ENCODE measurements around the gene ZNF396. TPM values are rescaled to one million over a fixed set of nuclear protein-coding genes. Genes with fewer than 3 reads are reported as not detected.

ZNF396 gene
- total RNA-seq, 1 experiment from 2014 or later, result 1.0 TPM

GRCh38 chr18:35426786-35427185, 49.6 kb upstream of the ZNF396 start (continued):
- no peak for TF ChIP-seq ATF2 (CRISPR knock-in tag; IDR thresholded peaks at IDR 0.05; ENCODE audit: borderline replicate concordance, low read depth)
- no peak for TF ChIP-seq ATF6 (CRISPR knock-in tag; IDR thresholded peaks at IDR 0.05)
- no peak for TF ChIP-seq SMAD4 (CRISPR knock-in tag; IDR thresholded peaks at IDR 0.05)
- no peak for TF ChIP-seq ZNF512 (CRISPR knock-in tag; IDR thresholded peaks at IDR 0.05; ENCODE audit: borderline replicate concordance)

GRCh38 chr18:35424356-35424755, 47.2 kb upstream of the ZNF396 start:
- Mint-ChIP-seq H3K27ac (no peak overlapping the region), H3K36me3 (no peaks in the 10 kb centered on the region), H3K4me1 (peaks cover 12% of the 10 kb centered on the region), H3K4me3 (no peak overlapping the region), H3K9me3 (peaks cover under 1% of the 10 kb centered on the region; the same call in 1 of the 2 replicates), H3K27me3 (ENCODE audit: low read depth) (no peaks in the 10 kb centered on the region)
- DNase-seq (ENCODE audit: low spot score) (no peak), ATAC-seq (no peak)
- POLR2A ChIA-PET, result no interaction called here
- TF ChIP-seq MLX (CRISPR knock-in tag; IDR thresholded peaks at IDR 0.05), result no peak
- no peak for TF ChIP-seq ATF2 (CRISPR knock-in tag; IDR thresholded peaks at IDR 0.05; ENCODE audit: borderline replicate concordance, low read depth)
- TF ChIP-seq FOXP1 (CRISPR knock-in tag; IDR thresholded peaks at IDR 0.05; ENCODE audit: borderline replicate concordance), result no peak
- TF ChIP-seq FOXJ3 (CRISPR knock-in tag; IDR thresholded peaks at IDR 0.05; ENCODE audit: borderline replicate concordance), result no peak
- no peak for TF ChIP-seq TCF7 (CRISPR knock-in tag; IDR thresholded peaks at IDR 0.05; ENCODE audit: low read depth)
- CTCF ChIA-PET, result no interaction called here

- ChIA-PET CTCF (interaction anchor here (1.7 kb wide), 1 partner anchor 36 kb away, joined by 5 read pairs; no protein-coding TSS in a partner anchor), POLR2A (no interaction called here)
- peaks cover 22% of the 10 kb centered on the region for H3K9me3 Mint-ChIP-seq
- peaks cover 5% of the 10 kb centered on the region for H3K36me3 Mint-ChIP-seq
- no peak overlapping the region for H3K27ac Mint-ChIP-seq
- H3K4me1 Mint-ChIP-seq, result peaks cover 12% of the 10 kb centered on the region
- DNase-seq (ENCODE audit: low spot score) (no peak), ATAC-seq (no peak)
- no peaks in the 10 kb centered on the region; the same call in 1 of the 2 replicates for H3K27me3 Mint-ChIP-seq (ENCODE audit: low read depth)
- TF ChIP-seq ZNF219 (CRISPR knock-in tag; IDR thresholded peaks at IDR 0.05; ENCODE audit: borderline replicate concordance) (no peak), TEAD4 (CRISPR knock-in tag; IDR thresholded peaks at IDR 0.05) (no peak), GABPB1 (CRISPR knock-in tag; IDR thresholded peaks at IDR 0.05) (no peak), CBFB (CRISPR knock-in tag; IDR thresholded peaks at IDR 0.05; ENCODE audit: low read depth) (no peak), HMGXB4 (CRISPR knock-in tag; IDR thresholded peaks at IDR 0.05) (no peak), RELA (CRISPR knock-in tag; IDR thresholded peaks at IDR 0.05; ENCODE audit: borderline replicate concordance) (no peak), E2F5 (CRISPR knock-in tag; IDR thresholded peaks at IDR 0.05) (no peak), ZNF396 (CRISPR knock-in tag; IDR thresholded peaks at IDR 0.05; ENCODE audit: borderline replicate concordance) (no peak), ZNF416 (CRISPR knock-in tag; IDR thresholded peaks at IDR 0.05) (no peak), EMX1 (CRISPR knock-in tag; IDR thresholded peaks at IDR 0.05) (no peak)
- no peak overlapping the region for H3K4me3 Mint-ChIP-seq
Measured at GRCh38 chr18:35422237-35422636, 45.1 kb upstream of the ZNF396 start.
